PC-9 (cell line): ENCODE results near the gene AP2M1. TPM values are rescaled to one million over a fixed set of nuclear protein-coding genes. Genes with fewer than 3 reads are reported as not detected.
A peak's percentile ranks its signal among the peaks of the same experiment; 100 is the strongest.

Experiments used
- BruUV-seq: library from RNA; stranded (reverse); fragments of 400-500 nt; replicated peaks from 2 replicates; lab custom pipeline; 2021; lab: Mats Ljungman, UMichigan
- CTCF ChIA-PET: fragments of 300-600 bp; sonication (Branson Sonifier 250); formaldehyde crosslinking; loops from one replicate; lab custom pipeline; 2022; ENCODE audit warnings: antibody characterized with exemption; lab: Charles Lee
- POLR2A ChIA-PET: fragments of 300-600 bp; sonication (Branson Sonifier 250); formaldehyde crosslinking; loops from one replicate; lab custom pipeline; 2022; ENCODE audit warnings: antibody characterized with exemption; ENCODE audit not compliant: unreplicated experiment; lab: Charles Lee
- DNase-seq, 2 experiments: peaks; one replicate each; pipeline versions ENCODE4 v3.0.0 to v3.0.0-alpha.2; 2015 to 2022; ENCODE audit warnings: mixed read lengths in 1 of 2
- H2AFZ ChIP-seq: fragments of 200-600 bp; sonication (generic); 2 replicates; pipeline ENCODE4 v1.8.1; 2017; ENCODE audit warnings: antibody characterized with exemption
- H3F3A ChIP-seq: fragments of 200-600 bp; sonication (generic); 2 replicates; pipeline ENCODE4 v1.8.1; 2017; ENCODE audit warnings: antibody characterized with exemption, mild to moderate bottlenecking, low read depth; ENCODE audit not compliant: insufficient read depth
- H3K27ac ChIP-seq: fragments of 200-600 bp; sonication (generic); 2 replicates; pipeline ENCODE4 v1.6.1; 2016; ENCODE audit warnings: mixed run types
- H3K27me3 ChIP-seq: fragments of 200-600 bp; sonication (generic); 2 replicates; pipeline ENCODE4 v1.6.1; 2016; ENCODE audit warnings: low read depth, mixed run types; ENCODE audit not compliant: insufficient read depth
- H3K36me3 ChIP-seq: fragments of 200-600 bp; sonication (generic); 2 replicates; pipeline ENCODE4 v1.6.1; 2016; ENCODE audit warnings: low read depth, mixed run types
- H3K4me1 ChIP-seq: fragments of 200-600 bp; sonication (generic); replicated peaks from 2 replicates; pipeline ENCODE4 v1.6.1; 2016; ENCODE audit warnings: mixed run types; ENCODE audit not compliant: insufficient read depth
- H3K4me2 ChIP-seq: fragments of 200-600 bp; sonication (generic); 2 replicates; pipeline ENCODE4 v1.6.1; 2017; ENCODE audit warnings: mixed run types
- H3K4me3 ChIP-seq: fragments of 200-600 bp; sonication (generic); 2 replicates; pipeline ENCODE4 v1.6.1; 2016; ENCODE audit warnings: mixed run types
- H3K79me2 ChIP-seq: fragments of 200-600 bp; sonication (generic); 2 replicates; pipeline ENCODE4 v1.6.1; 2017; ENCODE audit warnings: low read depth, mixed run types
- H3K9me2 ChIP-seq: fragments of 200-600 bp; sonication (generic); 2 replicates; pipeline ENCODE4 v1.8.1; 2017; ENCODE audit warnings: mild to moderate bottlenecking; ENCODE audit not compliant: insufficient read depth
- H3K9me3 ChIP-seq: fragments of 200-600 bp; sonication (generic); 2 replicates; pipeline ENCODE4 v1.8.1; 2016; ENCODE audit warnings: low read depth; ENCODE audit not compliant: insufficient read depth
- H4K20me1 ChIP-seq: fragments of 200-600 bp; sonication (generic); 2 replicates; pipeline ENCODE4 v1.8.1; 2017; ENCODE audit not compliant: insufficient read depth
- EZH2 ChIP-seq: fragments of 200-600 bp; sonication (generic); IDR thresholded peaks from 2 replicates; pipeline ENCODE4 v1.8.0; 2017; ENCODE audit warnings: antibody characterized with exemption, low read depth
- intact Hi-C: fragments of 100-400 bp; cut with micrococcal nuclease; formaldehyde crosslinking; loops from one replicate; pipeline ENCODE4 v1.10.0; 2022; ENCODE audit not compliant: unreplicated experiment
- total RNA-seq: library from RNA; stranded (reverse); gene quantifications from 2 replicates; pipeline ENCODE4 v1.2.3, GENCODE V29; 2021
- TF ChIP-seq, protein P1 (sequence below): fragments of 200-600 bp; sonication (generic); conservative IDR thresholded peaks from 2 replicates; pipeline ENCODE4 v1.6.1; 2017; ENCODE audit warnings: mixed run types, antibody characterized with exemption, mild to moderate bottlenecking, moderate library complexity

AP2M1 gene
- total RNA-seq, 1 experiment from 2014 or later = 606 TPM

DNA sequence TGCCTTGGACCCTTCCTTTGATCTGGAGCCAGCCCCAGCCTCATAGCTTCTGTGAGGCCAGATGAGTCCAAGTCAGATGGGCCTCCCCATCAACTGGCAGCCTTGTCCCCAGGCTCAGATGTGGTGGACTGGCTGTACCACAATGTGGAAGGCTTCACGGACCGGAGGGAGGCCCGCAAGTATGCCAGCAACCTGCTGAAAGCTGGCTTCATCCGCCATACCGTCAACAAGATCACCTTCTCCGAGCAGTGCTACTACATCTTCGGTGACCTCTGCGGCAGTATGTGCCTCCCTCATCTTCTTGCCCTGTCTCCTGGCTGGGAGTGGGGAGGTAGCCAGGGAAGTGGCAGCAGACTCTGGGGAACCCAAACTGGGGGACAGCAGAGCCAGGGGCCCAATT is 6.9 kb upstream of the AP2M1 start:
- CTCF ChIA-PET = no interaction called here
- H3K9me3 ChIP-seq = no peaks in the 10 kb centered on the region
- no peaks in the 10 kb centered on the region for H3K4me1 ChIP-seq
- H4K20me1 ChIP-seq = peaks cover 6% of the 10 kb centered on the region; the same call in 1 of the 2 replicates
- no peak for DNase-seq
- H3K36me3 ChIP-seq = peaks cover 40% of the 10 kb centered on the region
- H3K27ac ChIP-seq = no peak overlapping the region
- POLR2A ChIA-PET = no interaction called here
- H3K4me2 ChIP-seq = no peak overlapping the region
- no peak for TF ChIP-seq EZH2
- TF ChIP-seq, protein P1, sequence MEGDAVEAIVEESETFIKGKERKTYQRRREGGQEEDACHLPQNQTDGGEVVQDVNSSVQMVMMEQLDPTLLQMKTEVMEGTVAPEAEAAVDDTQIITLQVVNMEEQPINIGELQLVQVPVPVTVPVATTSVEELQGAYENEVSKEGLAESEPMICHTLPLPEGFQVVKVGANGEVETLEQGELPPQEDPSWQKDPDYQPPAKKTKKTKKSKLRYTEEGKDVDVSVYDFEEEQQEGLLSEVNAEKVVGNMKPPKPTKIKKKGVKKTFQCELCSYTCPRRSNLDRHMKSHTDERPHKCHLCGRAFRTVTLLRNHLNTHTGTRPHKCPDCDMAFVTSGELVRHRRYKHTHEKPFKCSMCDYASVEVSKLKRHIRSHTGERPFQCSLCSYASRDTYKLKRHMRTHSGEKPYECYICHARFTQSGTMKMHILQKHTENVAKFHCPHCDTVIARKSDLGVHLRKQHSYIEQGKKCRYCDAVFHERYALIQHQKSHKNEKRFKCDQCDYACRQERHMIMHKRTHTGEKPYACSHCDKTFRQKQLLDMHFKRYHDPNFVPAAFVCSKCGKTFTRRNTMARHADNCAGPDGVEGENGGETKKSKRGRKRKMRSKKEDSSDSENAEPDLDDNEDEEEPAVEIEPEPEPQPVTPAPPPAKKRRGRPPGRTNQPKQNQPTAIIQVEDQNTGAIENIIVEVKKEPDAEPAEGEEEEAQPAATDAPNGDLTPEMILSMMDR = no peak
- H3F3A ChIP-seq = peaks cover 21% of the 10 kb centered on the region; the same call in 1 of the 2 replicates
- intact Hi-C loops = no loop called here
- H3K4me3 ChIP-seq = no peak overlapping the region
- no TSS peak for BruUV-seq
- 0 out of 2 replicates have a peak, but pooled peaks cover 2% of the 10 kb centered on the region for H3K79me2 ChIP-seq
- no peaks in the 10 kb centered on the region for H3K9me2 ChIP-seq
- no peak overlapping the region for H2AFZ ChIP-seq
- H3K27me3 ChIP-seq = no peaks in the 10 kb centered on the region

GRCh38 chr3:184168363-184169120 is 6.1 kb upstream of the AP2M1 start:
- no peak overlapping the region for H3K4me2 ChIP-seq
- POLR2A ChIA-PET = no interaction called here

More at GRCh38 chr3:184168363-184169120, 6.1 kb upstream of the AP2M1 start:
- Histone ChIP-seq H4K20me1 (0 out of 2 replicates have a peak, but pooled peaks cover 3% of the 10 kb centered on the region), H3K4me1 (no peaks in the 10 kb centered on the region), H2AFZ (no peak overlapping the region), H3K4me3 (no peak overlapping the region), H3K9me3 (no peaks in the 10 kb centered on the region), H3K36me3 (peaks cover 35% of the 10 kb centered on the region), H3K27ac (0 out of 2 replicates have a peak overlapping the region, but pooled peaks have one; percentile 3), H3K27me3 (no peaks in the 10 kb centered on the region), H3K9me2 (no peaks in the 10 kb centered on the region), H3K79me2 (no peaks in the 10 kb centered on the region), H3F3A (peaks cover 26% of the 10 kb centered on the region; the same call in 1 of the 2 replicates)
- DNase-seq = no peak
- no TSS peak for BruUV-seq
- intact Hi-C loops = no loop called here
- no peak for TF ChIP-seq EZH2
- TF ChIP-seq, protein P1 = no peak
- CTCF ChIA-PET = no interaction called here
